Measurements from ENCODE around the gene ILKAP.

Gene ILKAP

GRCh38 chr2:238227587-238228032 is 24.1 kb upstream of the ILKAP start:
- Histone ChIP-seq H3K27me3 (ENCODE audit: insufficient read depth, low read length, poor library complexity) (peaks cover 3% of the 10 kb centered on the region), H2AFZ (ENCODE audit: low read depth, low read length) (no peak overlapping the region), H3K4me2 (ENCODE audit: insufficient read depth, low read length) (no peak overlapping the region), H4K20me1 (ENCODE audit: insufficient read depth, low read length) (0 out of 2 replicates have a peak, but pooled peaks cover 6% of the 10 kb centered on the region), H3K27ac (ENCODE audit: low read length) (no peak overlapping the region), H3K9me3 (ENCODE audit: insufficient read depth, low read length, severe bottlenecking) (no peaks in the 10 kb centered on the region), H3K9ac (ENCODE audit: low read depth, low read length) (no peak overlapping the region), H3K36me3 (ENCODE audit: insufficient read depth, low read length) (no peaks in the 10 kb centered on the region), H3K4me1 (ENCODE audit: insufficient read depth, low read length) (no peaks in the 10 kb centered on the region), H3K79me2 (ENCODE audit: insufficient read depth, low read length) (no peaks in the 10 kb centered on the region), H3K4me3 (ENCODE audit: low read depth in 1 of 2, low read length in 2 of 2) (no peak overlapping the region)
- DNase-seq (no peak), ATAC-seq (ENCODE audit: insufficient read depth, low read depth) (no peak)
- TF ChIP-seq CTCF (IDR thresholded peaks at IDR 0.05; ENCODE audit: borderline replicate concordance, extremely low read depth, low read length, poor library complexity, severe bottlenecking) (no peak), EZH2 (IDR thresholded peaks at IDR 0.05; ENCODE audit: borderline replicate concordance, low read depth, low read length, severe bottlenecking) (no peak)

GRCh38 chr2:238226698-238227586 is 23.4 kb upstream of the ILKAP start:
- Histone ChIP-seq H3K36me3 (ENCODE audit: insufficient read depth, low read length) (no peaks in the 10 kb centered on the region), H3K79me2 (ENCODE audit: insufficient read depth, low read length) (no peaks in the 10 kb centered on the region), H3K4me2 (ENCODE audit: insufficient read depth, low read length) (no peak overlapping the region), H3K27ac (ENCODE audit: low read length) (no peak overlapping the region), H3K27me3 (ENCODE audit: insufficient read depth, low read length, poor library complexity) (peaks cover 9% of the 10 kb centered on the region), H3K9ac (ENCODE audit: low read depth, low read length) (no peak overlapping the region), H3K4me3 (ENCODE audit: low read depth in 1 of 2, low read length in 2 of 2) (no peak overlapping the region), H4K20me1 (ENCODE audit: insufficient read depth, low read length) (0 out of 2 replicates have a peak, but pooled peaks cover 6% of the 10 kb centered on the region), H2AFZ (ENCODE audit: low read depth, low read length) (no peak overlapping the region), H3K4me1 (ENCODE audit: insufficient read depth, low read length) (no peaks in the 10 kb centered on the region), H3K9me3 (ENCODE audit: insufficient read depth, low read length, severe bottlenecking) (no peaks in the 10 kb centered on the region)
- DNase-seq (no peak), ATAC-seq (ENCODE audit: insufficient read depth, low read depth) (no peak)
- no peak for TF ChIP-seq CTCF (IDR thresholded peaks at IDR 0.05; ENCODE audit: borderline replicate concordance, extremely low read depth, low read length, poor library complexity, severe bottlenecking)
- TF ChIP-seq EZH2 (IDR thresholded peaks at IDR 0.05; ENCODE audit: borderline replicate concordance, low read depth, low read length, severe bottlenecking) = no peak

GRCh38 chr2:238225911-238226697 is 22.6 kb upstream of the ILKAP start:
- DNase-seq (no peak), ATAC-seq (ENCODE audit: insufficient read depth, low read depth) (no peak)
- Histone ChIP-seq H3K9me3 (ENCODE audit: insufficient read depth, low read length, severe bottlenecking) (no peaks in the 10 kb centered on the region), H3K79me2 (ENCODE audit: insufficient read depth, low read length) (no peaks in the 10 kb centered on the region), H4K20me1 (ENCODE audit: insufficient read depth, low read length) (0 out of 2 replicates have a peak, but pooled peaks cover 6% of the 10 kb centered on the region), H3K27ac (ENCODE audit: low read length) (no peak overlapping the region), H3K9ac (ENCODE audit: low read depth, low read length) (no peak overlapping the region), H3K27me3 (ENCODE audit: insufficient read depth, low read length, poor library complexity) (peaks cover 10% of the 10 kb centered on the region), H3K4me3 (ENCODE audit: low read depth in 1 of 2, low read length in 2 of 2) (no peak overlapping the region), H2AFZ (ENCODE audit: low read depth, low read length) (no peak overlapping the region), H3K4me1 (ENCODE audit: insufficient read depth, low read length) (no peaks in the 10 kb centered on the region), H3K4me2 (ENCODE audit: insufficient read depth, low read length) (no peak overlapping the region), H3K36me3 (ENCODE audit: insufficient read depth, low read length) (no peaks in the 10 kb centered on the region)
- TF ChIP-seq EZH2 (IDR thresholded peaks at IDR 0.05; ENCODE audit: borderline replicate concordance, low read depth, low read length, severe bottlenecking) = no peak
- TF ChIP-seq CTCF (IDR thresholded peaks at IDR 0.05; ENCODE audit: borderline replicate concordance, extremely low read depth, low read length, poor library complexity, severe bottlenecking) = no peak

Data from DND-41 (cell line).